HepG2 (cell line): ENCODE data around the gene SDK1. TPM values are rescaled to one million over a fixed set of nuclear protein-coding genes. Genes with fewer than 3 reads are reported as not detected.

Source experiments
- ATAC-seq: fragments of 200-7000 bp; cut with Tn5 transposase; 3 replicates; pipeline ENCODE4 v1.9.1; 2020; ENCODE audit warnings: mild to moderate bottlenecking, moderate library complexity
- BruUV-seq: library from RNA; stranded (reverse); fragments of 400-500 nt; replicated peaks from 2 replicates; lab custom pipeline; 2021; lab: Mats Ljungman, UMichigan
- CTCF ChIA-PET: fragments of 300-600 bp; formaldehyde crosslinking; extraction: SDS; loops from one replicate; lab custom pipeline; 2021; ENCODE audit warnings: low total read pairs, inconsistent platforms, low intra/inter-chr PET ratio; lab: Yijun Ruan, JAX
- POLR2A ChIA-PET: fragments of 350-600 bp; sonication (Branson Sonifier 250); formaldehyde crosslinking; loops from one replicate; lab custom pipeline; 2020; ENCODE audit warnings: antibody characterized with exemption, inconsistent platforms; lab: Yijun Ruan, JAX
- DNase-seq: peaks from one replicate; pipeline ENCODE4 v3.0.0-alpha.2; 2015; ENCODE audit warnings: low spot score
- FAIRE-seq: peaks from 3 replicates; lab custom pipeline; 2011; peaks lifted over from hg19 to GRCh38; lab: Jason Lieb, UNC
- H2AFZ ChIP-seq: one replicate; pipeline ENCODE4 v1.6.1; 2011; ENCODE audit warnings: low read length, inconsistent platforms
- H3K27ac ChIP-seq: fragments of 300-600 bp; 3 replicates; pipeline ENCODE4 v1.8.0; 2011; ENCODE audit warnings: mixed run types, mild to moderate bottlenecking, mixed read lengths, low read length, inconsistent platforms; ENCODE audit not compliant: insufficient read depth; ENCODE audit errors: extremely low read length
- H3K27me3 ChIP-seq, 2 experiments: fragments of 200-600 bp in 1 of 2; 2 replicates in 1 of 2; 3 replicates in 1 of 2; pipeline versions ENCODE4 v1.6.0 to v1.8.0; 2011; ENCODE audit warnings: low read length in 2 of 2, mild to moderate bottlenecking in 2 of 2, moderate library complexity in 2 of 2, inconsistent platforms in 1 of 2; ENCODE audit not compliant: insufficient read depth in 2 of 2, control insufficient read depth in 1 of 2
- H3K36me3 ChIP-seq, 2 experiments: fragments of 200-600 bp in 1 of 2; replicated peaks in 1 of 2; 2 replicates in 1 of 2; 3 replicates in 1 of 2; pipeline versions ENCODE4 v1.5.1 to v1.8.0; 2011; ENCODE audit warnings: low read length in 2 of 2, inconsistent platforms in 1 of 2; ENCODE audit not compliant: insufficient read depth in 2 of 2, control insufficient read depth in 1 of 2
- H3K4me1 ChIP-seq: 2 replicates; pipeline ENCODE4 v1.5.1; 2012; ENCODE audit warnings: low read length, inconsistent platforms; ENCODE audit not compliant: insufficient read depth
- H3K4me2 ChIP-seq: 2 replicates; pipeline ENCODE4 v1.6.0; 2011; ENCODE audit warnings: low read depth, low read length, inconsistent platforms
- H3K4me3 ChIP-seq, 3 experiments: fragments of 200-600 bp in 1 of 3; sonication (generic), shearing (Covaris generic) in 1 of 3; replicated peaks in 1 of 3; 2 replicates each; pipeline ENCODE4 v1.5.1; 2011 to 2016; ENCODE audit warnings: low read length in 3 of 3, inconsistent platforms in 2 of 3, low read depth in 2 of 3, mild to moderate bottlenecking in 2 of 3, control low read depth in 1 of 3, mixed read lengths in 1 of 3; ENCODE audit not compliant: insufficient read depth in 1 of 3
- H3K79me2 ChIP-seq: one replicate; pipeline ENCODE4 v1.6.1; 2011; ENCODE audit warnings: low read length, inconsistent platforms; ENCODE audit not compliant: insufficient read depth
- H3K9ac ChIP-seq: 2 replicates; pipeline ENCODE4 v1.6.0; 2011; ENCODE audit warnings: mild to moderate bottlenecking, low read depth, low read length, inconsistent platforms; ENCODE audit not compliant: insufficient read depth
- H3K9me3 ChIP-seq: 2 replicates; pipeline ENCODE4 v1.5.1; 2012; ENCODE audit warnings: mild to moderate bottlenecking, low read length
- H4K20me1 ChIP-seq: 2 replicates; pipeline ENCODE4 v1.6.0; 2011; ENCODE audit warnings: inconsistent platforms, mild to moderate bottlenecking, low read length, moderate library complexity; ENCODE audit not compliant: insufficient read depth
- AHR ChIP-seq: IDR thresholded peaks from 2 replicates; pipeline ENCODE4 v1.6.1; 2018; ENCODE audit warnings: missing genetic modification reagents, missing compliant biosample characterization
- BRF2 ChIP-seq: sonication (generic); formaldehyde crosslinking; IDR thresholded peaks from 2 replicates; pipeline ENCODE4 v1.8.1; 2022; ENCODE audit warnings: mild to moderate bottlenecking, missing genetic modification reagents
- HMG20A ChIP-seq: IDR thresholded peaks from 2 replicates; pipeline ENCODE4 v1.6.1; 2016; ENCODE audit warnings: borderline replicate concordance
- IRF2 ChIP-seq: IDR thresholded peaks from 2 replicates; pipeline ENCODE4 v1.6.1; 2018; ENCODE audit warnings: missing genetic modification reagents, missing compliant biosample characterization
- ISL2 ChIP-seq: sonication (generic); formaldehyde crosslinking; IDR thresholded peaks from 2 replicates; pipeline ENCODE4 v1.5.0; 2020; ENCODE audit warnings: missing genetic modification reagents
- MYC ChIP-seq: sonication (generic); formaldehyde crosslinking; IDR thresholded peaks from 2 replicates; pipeline ENCODE4 v1.9.0; 2021; ENCODE audit warnings: missing genetic modification reagents, borderline replicate concordance
- NFKBIZ ChIP-seq: IDR thresholded peaks from 2 replicates; pipeline ENCODE4 v1.6.1; 2018; ENCODE audit warnings: missing genetic modification reagents, missing compliant biosample characterization
- XBP1 ChIP-seq: sonication (generic); formaldehyde crosslinking; IDR thresholded peaks from 2 replicates; pipeline ENCODE4 v1.5.0; 2020; ENCODE audit warnings: missing genetic modification reagents
- ZBTB46 ChIP-seq: sonication (generic); formaldehyde crosslinking; IDR thresholded peaks from 2 replicates; pipeline ENCODE4 v1.4.0; 2020; ENCODE audit warnings: mild to moderate bottlenecking, missing genetic modification reagents, borderline replicate concordance
- ZHX1 ChIP-seq: sonication (generic); formaldehyde crosslinking; IDR thresholded peaks from 2 replicates; pipeline ENCODE4 v1.8.1; 2022; ENCODE audit warnings: low read depth, mild to moderate bottlenecking, missing genetic modification reagents
- ZKSCAN8 ChIP-seq: IDR thresholded peaks from 2 replicates; pipeline ENCODE4 v1.6.1; 2016; ENCODE audit warnings: borderline replicate concordance, missing genetic modification reagents, missing compliant biosample characterization
- ZNF30 ChIP-seq: sonication (generic); formaldehyde crosslinking; IDR thresholded peaks from 2 replicates; pipeline ENCODE4 v1.5.0; 2020; ENCODE audit warnings: mild to moderate bottlenecking, missing genetic modification reagents
- ZNF691 ChIP-seq: sonication (generic); formaldehyde crosslinking; IDR thresholded peaks from 2 replicates; pipeline ENCODE4 v1.4.0; 2020; ENCODE audit warnings: missing genetic modification reagents, low read depth, mild to moderate bottlenecking, borderline replicate concordance
- ZNF761 ChIP-seq: sonication (generic); formaldehyde crosslinking; conservative IDR thresholded peaks from 2 replicates; pipeline ENCODE4 v1.4.0; 2020; ENCODE audit warnings: mild to moderate bottlenecking, missing genetic modification reagents
- ZNF775 ChIP-seq: sonication (generic); formaldehyde crosslinking; IDR thresholded peaks from 2 replicates; pipeline ENCODE4 v1.4.0; 2020; ENCODE audit warnings: missing genetic modification reagents, mild to moderate bottlenecking, moderate library complexity, borderline replicate concordance
- WGBS: methylation state at CpG from one replicate; pipeline ENCODE4 v1.1.6; 2017; ENCODE audit warnings: low lambda C conversion rate; 5-methylcytosine and 5-hydroxymethylcytosine counted together
- in situ Hi-C: cut with HindIII; loops from 2 replicates; pipeline ENCODE4 v1.10.0; 2017; ENCODE audit warnings: low pct_unique_long_range_greater_than_20kb; ENCODE audit not compliant: extremely low pct_ligation_motif_present
- intact Hi-C: fragments of 100-400 bp; cut with micrococcal nuclease; formaldehyde crosslinking; loops from one replicate; pipeline ENCODE4 v1.10.0; 2022; ENCODE audit not compliant: unreplicated experiment
- polyA plus RNA-seq, 8 experiments: library from polyadenylated mRNA; depleted of rRNA in 3 of 8; stranded (reverse) in 7 of 8; unstranded in 1 of 8; fragments of >200 nt; fragmentation: Illumina TruSeq in 4 of 8; extraction: Trizol in 4 of 8; gene quantifications; 2 replicates each; pipeline versions ENCODE4 v1.2.1 to v1.2.3, GENCODE V29; 2011 to 2016; ENCODE audit warnings: low read depth in 4 of 8, missing spikeins in 1 of 8, mixed read lengths in 1 of 8; ENCODE audit not compliant: insufficient read depth in 1 of 8
- total RNA-seq, 5 experiments: library from RNA; depleted of rRNA; stranded (reverse); fragments of >200 nt; fragmentation: Illumina TruSeq; extraction: Trizol; gene quantifications; 2 replicates each; pipeline ENCODE4 v1.2.3, GENCODE V29; 2016; ENCODE audit warnings: low read depth in 1 of 5

The SDK1 gene
- total and polyA plus RNA-seq, 2 of the 13 experiments (the other 11 are each of a cell fraction or from before 2014, with no cell fraction given): 0.35 to 2.4 TPM

- Histone ChIP-seq H3K9ac (no peak overlapping the region), H3K9me3 (no peaks in the 10 kb centered on the region), H3K4me3 (no peak overlapping the region), H3K27ac (no peak overlapping the region), H3K4me1 (peaks cover 25% of the 10 kb centered on the region), H3K36me3 (no peaks in the 10 kb centered on the region; a peak in 1 of 5 replicates), H2AFZ (no peak overlapping the region), H3K4me2 (no peak overlapping the region), H3K79me2 (no peaks in the 10 kb centered on the region), H4K20me1 (no peaks in the 10 kb centered on the region), H3K27me3 (no peaks in the 10 kb centered on the region)
- intact Hi-C loops (no loop called here), in situ Hi-C loops (no loop called here)
- FAIRE-seq: no peak
- ChIA-PET CTCF (no interaction called here), POLR2A (no interaction called here)
- TF ChIP-seq ZKSCAN8 (no peak), IRF2 (CRISPR knock-in tag) (no peak), ZNF30 (no peak), ZNF775 (CRISPR knock-in tag) (no peak), BRF2 (CRISPR knock-in tag) (no peak), ZNF761 (CRISPR knock-in tag) (no peak), AHR (CRISPR knock-in tag) (no peak), XBP1 (no peak), NFKBIZ (CRISPR knock-in tag) (no peak), ZHX1 (no peak), MYC (CRISPR knock-in tag) (no peak), ZBTB46 (CRISPR knock-in tag) (no peak), HMG20A (CRISPR knock-in tag) (no peak), ZNF691 (no peak), ISL2 (CRISPR knock-in tag) (no peak)
- BruUV-seq: no TSS peak
- ATAC-seq: no peak
- DNase-seq: no peak
- 85% methylated on average over 8 of the region's 8 CpGs for WGBS
Measured at GRCh38 chr7:4000934-4001333, 699.9 kb downstream of the SDK1 start.
